HG02759 (cell line): ENCODE data around the gene RPTOR.

ENCODE experiments used
- ATAC-seq: cut with Tn5 transposase; IDR thresholded peaks from one replicate; pipeline ENCODE4 v1.9.1; 2021; ENCODE audit warnings: mild to moderate bottlenecking, moderate library complexity; ENCODE audit not compliant: unreplicated experiment

Gene RPTOR

DNA sequence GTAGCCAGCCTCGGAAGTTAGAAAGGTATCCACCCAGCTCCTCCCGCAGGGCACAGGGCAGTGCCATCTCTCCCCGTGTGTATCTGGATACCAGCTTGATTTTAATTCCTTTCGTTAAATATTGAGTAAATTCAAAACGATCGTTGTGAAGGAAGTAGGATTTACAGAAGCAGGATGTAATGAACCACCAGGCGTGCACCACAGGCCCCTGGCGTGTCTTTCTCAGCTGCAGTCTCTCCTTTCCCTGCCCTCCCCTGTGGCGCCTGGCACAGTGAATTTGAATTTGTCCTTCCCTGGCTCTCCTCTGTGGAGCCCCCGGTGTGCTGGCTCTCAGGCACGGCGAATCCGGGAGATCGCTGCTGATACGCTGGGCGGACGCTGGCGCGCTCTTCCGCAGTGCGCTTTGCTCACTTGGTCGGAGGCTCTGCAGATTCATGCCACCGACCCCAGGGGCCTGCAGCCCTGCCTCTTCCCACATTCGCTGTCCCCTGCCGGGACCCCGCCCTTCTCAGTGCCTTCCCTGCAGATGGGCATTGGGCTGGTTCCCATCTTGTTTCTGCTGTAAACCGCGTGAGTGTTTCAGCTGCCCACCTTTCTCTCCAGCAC is 164.6 kb downstream of the RPTOR start:
- no peak for ATAC-seq

DNA sequence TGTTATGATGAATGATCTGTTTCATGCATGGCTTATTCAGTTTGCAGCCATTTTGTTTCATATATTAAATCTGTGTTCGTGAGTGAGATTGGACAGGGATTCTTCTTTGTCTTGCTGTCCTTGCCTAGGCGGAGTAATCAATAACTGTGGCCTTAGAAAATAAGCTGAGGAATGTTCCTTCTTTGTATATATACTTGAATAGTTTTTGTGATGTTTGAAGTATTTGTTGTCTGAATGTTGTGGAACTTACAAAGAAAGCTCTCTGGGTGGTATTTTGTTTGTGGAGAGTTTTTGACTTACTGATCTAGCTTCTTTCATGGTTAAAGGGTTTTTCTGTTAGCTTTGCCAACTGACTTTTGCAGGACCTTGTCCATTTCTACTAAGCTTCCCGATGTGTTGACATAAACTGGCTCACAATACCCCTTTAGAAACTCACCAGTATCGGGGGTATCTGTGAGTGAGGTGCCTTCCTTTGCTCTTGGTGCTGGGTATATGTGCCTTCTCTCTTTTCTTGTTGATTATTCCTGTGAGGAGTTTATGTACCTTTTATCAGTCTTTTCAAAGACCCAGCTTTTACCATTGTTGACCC is 166.2 kb downstream of the RPTOR start:
- ATAC-seq = no peak

- no peak for ATAC-seq
Observed at GRCh38 chr17:80712089-80712488, 167.5 kb downstream of the RPTOR start.

DNA sequence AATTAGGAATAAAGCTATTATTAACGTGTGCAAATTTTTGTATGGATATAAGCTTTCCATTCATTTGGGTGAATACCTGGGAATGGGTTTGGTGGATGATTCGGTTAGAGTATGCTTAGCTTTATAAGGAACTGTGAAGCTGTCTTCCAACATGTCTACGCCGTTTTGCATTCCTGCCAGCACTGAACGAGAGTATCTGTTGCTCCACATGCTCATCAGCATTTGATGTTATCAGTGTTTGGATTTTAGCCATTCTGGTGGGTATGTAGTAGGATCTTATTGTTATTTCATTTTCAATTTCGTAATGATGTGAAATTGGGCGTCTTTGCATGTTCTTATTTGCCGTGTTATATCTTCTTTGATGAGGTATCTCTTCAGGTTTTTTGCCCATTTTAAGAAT is 168.0 kb downstream of the RPTOR start:
- ATAC-seq = no peak

DNA sequence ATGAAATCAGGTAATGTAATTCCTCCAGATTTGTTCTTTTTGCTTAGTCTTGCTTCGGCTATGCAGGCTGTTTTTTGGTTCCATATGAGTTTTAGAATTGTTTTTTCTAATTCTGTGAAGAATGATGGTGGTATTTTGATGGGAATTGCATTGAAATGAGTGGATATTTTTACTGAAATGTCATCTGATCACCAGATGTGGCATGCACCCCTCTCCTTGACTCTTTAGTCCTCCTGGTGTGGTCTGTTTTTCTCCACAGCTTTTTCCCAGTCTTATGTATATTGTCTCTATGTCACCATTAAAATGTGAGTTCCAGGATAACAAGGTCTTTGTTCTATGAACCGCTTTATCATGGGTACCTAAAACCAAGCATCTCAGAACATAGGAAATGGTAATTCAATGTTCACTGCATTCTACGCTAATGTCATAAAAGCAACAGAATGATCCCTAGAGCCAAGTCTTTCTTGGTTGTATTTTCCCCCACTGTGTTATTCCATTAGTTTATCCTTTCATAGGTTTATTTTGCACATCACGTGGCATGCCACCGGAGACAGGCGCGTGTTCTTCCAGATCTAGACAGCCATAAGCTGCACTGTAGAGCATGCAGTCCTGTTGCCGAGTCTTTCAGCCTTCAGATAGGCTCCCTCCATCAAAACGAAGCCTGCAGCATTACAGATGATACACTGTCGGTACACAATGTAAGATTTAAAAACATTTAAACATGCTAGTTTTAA is 172.5 kb downstream of the RPTOR start:
- ATAC-seq = no peak

DNA sequence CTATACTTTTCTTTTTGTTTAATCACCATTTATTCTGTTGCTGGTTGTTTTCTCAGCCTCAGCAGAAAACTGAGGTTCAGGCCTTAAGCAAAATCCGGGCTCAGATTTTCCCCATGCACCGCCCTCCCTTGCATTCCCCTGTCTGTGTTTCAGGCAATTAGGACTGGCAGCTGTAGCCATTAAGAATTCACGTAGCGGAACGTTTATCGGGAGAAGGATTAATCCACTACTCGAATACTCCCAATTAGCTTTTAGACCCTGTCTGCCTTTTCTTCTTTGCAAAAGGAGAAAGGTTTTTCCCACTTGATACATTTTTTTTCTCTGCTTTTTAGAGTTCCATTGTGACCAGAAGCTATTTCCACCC is 173.1 kb downstream of the RPTOR start:
- no peak for ATAC-seq

- no peak for ATAC-seq
Observed at GRCh38 chr17:80718428-80718827, 173.8 kb downstream of the RPTOR start.

GRCh38 chr17:80719449-80719848 is 174.8 kb downstream of the RPTOR start:
- no peak for ATAC-seq

DNA sequence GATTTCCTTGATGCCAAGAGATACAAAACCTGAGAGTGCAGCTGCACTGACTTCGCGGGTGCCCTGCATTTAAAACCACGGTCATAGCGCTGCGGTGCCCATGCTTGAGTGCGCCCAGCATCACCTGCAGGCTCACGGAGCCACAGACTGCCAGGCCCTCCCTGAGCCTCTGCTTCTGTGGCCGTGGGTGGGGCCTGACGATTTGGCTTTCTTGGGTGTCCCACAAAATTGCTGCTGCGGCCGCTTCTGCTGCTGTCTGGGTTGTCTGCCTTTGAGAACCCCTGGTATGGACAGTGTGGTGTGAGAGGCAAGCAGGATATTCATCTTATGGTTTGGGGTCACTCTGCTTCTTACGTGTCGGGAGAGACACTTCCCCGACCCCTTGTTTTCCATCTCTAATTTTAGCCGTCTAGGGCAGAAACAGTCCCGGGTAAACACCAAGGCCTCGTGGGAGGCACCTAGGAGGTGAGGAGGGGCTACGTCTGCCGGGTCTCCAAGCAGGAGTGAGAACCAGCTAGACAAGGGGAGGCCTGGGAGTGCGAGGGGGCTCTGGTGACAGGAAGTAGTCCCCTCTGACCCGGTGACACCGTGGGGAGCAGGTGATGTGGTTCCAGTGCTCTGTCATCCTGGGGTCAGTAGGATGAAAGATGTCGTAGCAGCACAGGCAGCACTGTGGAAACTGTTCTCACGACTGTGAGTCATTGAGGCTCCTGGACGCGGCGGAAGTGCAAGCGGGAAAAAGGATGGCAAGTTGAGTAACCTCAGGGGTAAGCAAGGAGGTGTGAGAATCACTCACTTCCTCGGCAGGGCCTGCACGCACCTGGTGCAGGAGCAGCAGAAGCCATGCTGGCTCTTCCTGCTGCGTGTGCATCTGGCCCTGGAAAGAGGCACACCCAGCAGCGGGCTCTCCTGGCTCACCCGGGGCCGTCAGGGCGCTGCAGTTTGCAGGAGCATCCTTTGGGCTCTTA is 176.3 kb downstream of the RPTOR start:
- no peak for ATAC-seq

- ATAC-seq = no peak
Observed at GRCh38 chr17:80722661-80723060, 178.0 kb downstream of the RPTOR start.

GRCh38 chr17:80724775-80725266 is 180.2 kb downstream of the RPTOR start:
- no peak for ATAC-seq

GRCh38 chr17:80725517-80725916 is 180.9 kb downstream of the RPTOR start:
- no peak for ATAC-seq

GRCh38 chr17:80726558-80727408 is 182.1 kb downstream of the RPTOR start:
- no peak for ATAC-seq

DNA sequence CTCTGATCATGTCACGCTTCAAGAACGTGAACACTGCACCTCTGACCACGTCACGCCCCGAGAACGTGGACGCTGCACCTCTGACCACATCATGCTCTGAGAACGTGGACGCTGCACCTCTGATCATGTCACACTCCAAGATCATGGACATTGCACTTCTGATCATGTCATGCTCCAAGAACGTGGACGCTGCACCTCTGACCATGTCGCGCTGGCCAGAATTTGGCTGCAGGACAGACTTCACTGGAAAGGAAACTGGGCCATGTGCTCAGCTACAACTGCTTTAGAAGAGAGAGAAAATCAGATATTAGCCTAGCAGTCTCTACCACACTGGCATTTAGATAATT is 182.7 kb downstream of the RPTOR start:
- ATAC-seq = no peak

- ATAC-seq = no peak
Observed at GRCh38 chr17:80729016-80729415, 184.4 kb downstream of the RPTOR start.

GRCh38 chr17:80729761-80730160 is 185.1 kb downstream of the RPTOR start:
- no peak for ATAC-seq

DNA sequence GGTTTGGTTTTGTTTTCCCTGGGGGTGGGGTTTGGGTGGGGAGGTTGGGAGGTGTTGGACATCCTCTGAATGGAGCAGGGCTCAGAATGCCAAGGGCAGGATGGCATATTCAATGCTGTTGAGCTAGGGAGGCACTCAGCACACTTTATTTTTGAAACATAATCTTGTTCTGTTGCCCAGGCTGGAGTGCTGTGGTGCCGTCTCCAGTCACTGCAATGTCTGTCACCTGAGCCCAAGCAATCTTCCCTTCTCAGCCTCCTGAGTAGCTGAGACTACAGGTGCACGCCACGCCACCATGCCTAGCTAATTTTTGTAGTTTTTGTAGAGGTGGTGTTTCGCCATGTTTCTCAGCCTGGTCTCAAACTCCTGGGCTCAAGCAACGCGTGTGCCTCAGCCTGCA is 186.1 kb downstream of the RPTOR start:
- no peak for ATAC-seq

DNA sequence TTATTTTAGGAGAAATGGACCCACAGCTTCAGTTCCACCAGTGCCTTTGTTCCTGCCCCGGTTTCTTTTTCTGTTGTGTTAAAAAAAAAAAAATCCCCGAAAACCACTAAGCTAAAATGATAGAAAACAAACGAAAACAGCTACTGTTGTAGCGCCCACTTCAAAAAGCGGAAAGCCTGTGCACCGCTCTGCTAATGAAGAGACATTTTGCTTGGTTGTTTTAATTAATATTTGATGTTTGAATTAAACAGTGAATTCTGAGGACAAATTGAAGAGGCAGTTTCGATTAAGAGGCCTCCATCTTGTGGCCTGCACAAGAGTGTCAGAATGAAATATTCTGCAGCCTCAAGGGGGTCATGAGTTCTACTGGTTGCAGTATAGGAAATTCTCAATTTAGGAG is 186.7 kb downstream of the RPTOR start:
- ATAC-seq = no peak

- no peak for ATAC-seq
Observed at GRCh38 chr17:80732268-80732667, 187.6 kb downstream of the RPTOR start.
